Activated CD8-positive, alpha-beta memory T cell treated with anti-CD3 and anti-CD28 coated beads, Interleukin-2, amount 50 U/mL, for 1 hour (primary cell): ENCODE measurements around the gene MYH13.

Source experiments
- DNase-seq: peaks from one replicate; pipeline ENCODE4 v3.0.0-alpha.2; 2020; ENCODE audit errors: extremely low read depth

Gene MYH13

DNA sequence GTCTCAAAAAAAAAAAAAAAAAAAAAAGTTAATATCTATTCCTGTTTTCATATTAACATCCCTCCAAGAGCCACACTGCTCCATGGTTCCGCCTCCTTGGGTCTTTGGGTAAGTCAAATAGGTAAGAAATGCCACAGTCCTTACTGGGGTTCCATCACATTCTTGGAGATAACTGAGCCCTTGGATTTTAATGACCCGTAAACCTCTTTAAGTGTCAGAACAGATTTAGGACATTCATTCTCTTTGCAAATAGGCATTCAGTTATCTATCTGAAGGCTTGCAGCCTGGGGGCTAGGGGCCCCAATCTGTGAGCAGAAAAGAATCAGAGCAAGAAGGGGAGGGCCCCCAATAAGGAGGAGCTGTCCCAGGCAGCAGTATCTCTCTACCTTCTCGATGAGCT is 28.0 kb downstream of the MYH13 start:
- no peak for DNase-seq

DNA sequence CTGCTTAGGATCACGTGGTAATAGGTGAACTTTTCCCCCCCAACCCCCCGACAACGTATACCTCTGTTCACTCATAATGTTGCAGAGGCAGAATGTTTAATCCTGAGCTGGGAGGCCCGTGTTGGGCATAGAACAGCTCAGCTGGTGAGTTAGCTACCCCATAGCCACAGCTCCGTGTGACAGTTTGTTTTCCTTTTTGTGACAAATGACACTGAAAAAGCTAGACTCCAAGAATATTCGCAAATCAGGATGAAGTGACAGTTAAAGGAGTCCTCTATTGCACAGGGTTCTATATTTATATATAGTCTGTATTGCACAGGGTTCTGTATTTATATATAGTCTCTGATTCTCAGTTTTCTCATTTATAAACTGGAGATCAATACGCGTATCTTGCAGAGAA is 33.8 kb downstream of the MYH13 start:
- DNase-seq = no peak

DNA sequence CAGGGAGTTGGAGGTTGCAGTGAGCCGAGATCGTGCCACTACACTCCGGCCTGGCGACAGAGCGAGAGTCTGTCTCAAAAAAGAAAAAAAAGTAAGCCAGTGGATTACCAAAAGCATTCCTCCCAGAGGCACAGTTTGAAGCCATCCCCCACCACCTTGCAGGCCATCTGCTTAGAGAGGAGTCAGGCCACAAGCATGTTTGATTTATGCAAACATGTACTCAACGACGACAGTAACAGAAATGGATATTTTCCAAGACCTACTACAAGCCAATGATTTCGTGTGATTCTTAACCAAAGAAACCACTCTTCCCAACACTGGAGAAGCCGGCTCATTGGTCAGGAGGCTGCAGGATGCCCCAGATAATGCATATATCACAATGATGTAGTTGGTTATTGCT is 34.8 kb downstream of the MYH13 start:
- no peak for DNase-seq

DNA sequence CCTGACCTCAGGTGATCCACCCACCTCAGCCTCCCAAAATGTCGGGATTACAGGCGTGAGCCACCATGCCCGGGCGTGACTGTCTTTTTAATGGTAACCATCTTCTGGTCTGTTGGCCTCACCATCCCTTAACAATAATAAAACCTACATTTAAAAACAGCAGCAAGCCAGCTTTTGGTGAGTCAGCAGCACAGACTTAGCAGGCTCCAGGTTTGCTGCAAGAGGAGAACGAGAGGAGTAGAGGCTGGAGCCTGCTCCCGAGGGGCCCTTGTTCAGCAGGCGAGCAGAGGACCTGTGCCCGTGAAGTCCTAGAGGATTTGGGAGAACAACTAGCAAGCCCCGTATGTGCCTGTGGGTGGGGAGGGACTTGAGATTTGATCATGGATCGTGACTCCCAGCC is 35.7 kb downstream of the MYH13 start:
- DNase-seq = no peak

DNA sequence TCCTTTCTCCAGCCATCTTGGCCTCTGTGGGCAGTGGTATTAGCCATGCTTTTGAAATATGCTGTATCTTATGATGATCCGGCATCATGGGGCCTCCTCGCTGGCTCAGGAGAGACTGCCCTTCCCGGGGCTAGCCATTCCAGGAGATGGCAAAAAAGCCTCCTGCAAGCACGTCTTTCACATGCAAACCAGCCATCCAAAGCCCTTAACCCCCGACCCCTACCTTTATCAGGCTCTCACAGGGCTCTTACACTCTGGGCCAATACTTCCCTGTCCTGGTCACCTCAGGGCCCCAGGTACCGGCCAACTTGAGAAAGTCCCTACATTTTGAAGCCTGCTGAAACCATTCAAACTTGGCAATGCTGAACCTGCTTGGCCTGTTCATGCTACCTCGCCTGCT is 36.4 kb downstream of the MYH13 start:
- no peak for DNase-seq

DNA sequence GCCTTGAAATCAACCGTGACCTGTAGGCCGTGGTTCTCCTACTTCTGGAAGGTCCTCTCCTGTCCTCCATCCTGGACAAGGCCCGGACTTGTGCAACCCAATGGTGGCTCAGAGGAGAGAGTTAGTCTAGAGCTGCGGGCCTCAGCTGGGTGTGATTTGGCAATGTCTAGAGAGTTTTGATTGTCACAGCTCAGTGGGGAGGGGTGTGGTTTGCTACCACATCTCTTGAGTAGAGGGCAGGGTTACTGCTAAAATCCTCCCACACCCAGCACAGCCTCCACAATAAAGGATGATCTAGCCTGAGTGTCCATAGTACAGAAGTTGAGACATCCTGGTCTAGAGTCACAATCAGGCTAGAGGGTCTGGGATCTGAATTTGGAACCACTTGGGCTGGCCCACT is 40.3 kb downstream of the MYH13 start:
- no peak for DNase-seq

DNA sequence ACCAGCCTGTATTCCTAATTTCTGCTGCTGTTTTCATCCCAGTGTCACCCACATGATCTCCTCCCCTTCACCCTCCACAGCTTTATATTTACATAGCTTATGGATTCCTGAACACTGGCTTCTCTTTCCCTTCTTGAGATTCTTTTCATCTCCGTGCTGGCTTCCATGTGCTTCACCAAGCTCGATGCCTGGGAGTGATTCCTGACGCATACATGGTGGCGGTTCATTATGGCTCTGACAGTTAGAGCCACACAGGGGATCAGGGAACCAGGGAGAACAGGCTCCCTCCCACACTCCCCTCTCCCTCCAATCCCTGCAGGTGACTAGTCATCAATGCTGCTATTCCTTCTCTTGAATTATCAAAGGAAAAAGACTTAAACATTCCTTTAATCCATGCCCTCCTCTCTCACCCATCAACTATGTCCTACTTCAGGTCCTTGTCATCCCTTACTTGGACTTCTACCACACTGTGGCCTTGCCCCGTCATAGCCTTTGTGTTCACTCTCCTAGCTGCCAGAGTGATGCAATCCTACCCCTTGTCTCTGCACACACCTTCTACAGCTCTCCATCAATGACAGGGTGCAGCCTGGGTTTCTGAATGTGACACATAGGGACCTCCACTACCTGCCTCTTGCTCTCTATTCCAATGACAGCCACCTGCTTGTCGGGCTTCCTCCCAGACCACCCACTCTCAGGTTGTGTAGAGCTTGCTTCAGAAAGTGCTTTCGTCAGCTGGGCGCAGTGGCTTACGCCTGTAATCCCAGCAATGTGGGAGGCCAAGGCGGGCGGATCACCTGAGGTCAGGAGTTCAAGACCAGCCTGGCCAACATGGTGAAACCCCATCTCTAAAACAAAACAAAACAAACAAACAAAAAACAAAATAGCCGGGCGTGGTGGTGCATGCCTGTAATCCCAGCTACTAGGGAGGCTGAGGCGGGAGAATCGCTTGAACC is 43.6 kb downstream of the MYH13 start:
- no peak for DNase-seq

DNA sequence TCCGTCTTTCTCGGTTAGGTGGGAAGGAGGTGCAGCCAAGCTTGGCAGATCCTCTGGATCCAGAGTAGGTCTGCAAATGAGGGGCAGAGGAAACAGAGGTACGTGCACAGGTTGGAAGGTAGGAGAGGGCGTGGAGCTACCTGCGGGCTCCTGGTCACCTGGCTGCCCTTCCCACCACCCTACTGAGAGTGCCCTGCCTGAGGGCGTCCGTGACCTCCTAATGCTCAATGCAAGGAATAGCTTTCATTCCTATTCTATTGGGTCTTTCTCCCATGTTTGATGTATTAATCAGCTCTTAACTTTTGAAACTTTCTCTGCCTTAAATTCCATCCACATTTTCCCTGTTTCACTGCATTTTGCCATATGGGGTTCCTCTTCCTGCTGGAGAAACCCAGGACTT is 44.6 kb downstream of the MYH13 start:
- no peak for DNase-seq

DNA sequence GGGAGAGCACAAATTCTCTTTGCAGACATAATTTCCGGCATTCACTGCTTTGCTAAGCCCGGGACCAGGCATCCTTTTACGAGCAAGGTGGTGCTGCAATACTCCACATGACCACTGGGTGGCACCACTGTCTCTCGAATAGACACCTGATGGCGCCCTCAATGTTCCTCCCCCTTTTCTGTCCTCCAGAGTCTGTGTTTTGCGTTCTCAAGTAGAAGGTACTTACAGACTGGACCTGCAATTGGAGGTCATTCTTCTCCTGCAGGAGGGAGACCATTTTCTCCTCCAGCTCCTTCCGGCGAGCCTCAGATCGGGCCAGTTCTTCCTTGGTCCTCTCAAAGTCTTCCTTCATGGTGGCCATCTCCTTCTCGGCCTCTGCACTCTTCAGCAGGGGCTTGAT is 45.2 kb downstream of the MYH13 start:
- peak; percentile 5 for DNase-seq

DNA sequence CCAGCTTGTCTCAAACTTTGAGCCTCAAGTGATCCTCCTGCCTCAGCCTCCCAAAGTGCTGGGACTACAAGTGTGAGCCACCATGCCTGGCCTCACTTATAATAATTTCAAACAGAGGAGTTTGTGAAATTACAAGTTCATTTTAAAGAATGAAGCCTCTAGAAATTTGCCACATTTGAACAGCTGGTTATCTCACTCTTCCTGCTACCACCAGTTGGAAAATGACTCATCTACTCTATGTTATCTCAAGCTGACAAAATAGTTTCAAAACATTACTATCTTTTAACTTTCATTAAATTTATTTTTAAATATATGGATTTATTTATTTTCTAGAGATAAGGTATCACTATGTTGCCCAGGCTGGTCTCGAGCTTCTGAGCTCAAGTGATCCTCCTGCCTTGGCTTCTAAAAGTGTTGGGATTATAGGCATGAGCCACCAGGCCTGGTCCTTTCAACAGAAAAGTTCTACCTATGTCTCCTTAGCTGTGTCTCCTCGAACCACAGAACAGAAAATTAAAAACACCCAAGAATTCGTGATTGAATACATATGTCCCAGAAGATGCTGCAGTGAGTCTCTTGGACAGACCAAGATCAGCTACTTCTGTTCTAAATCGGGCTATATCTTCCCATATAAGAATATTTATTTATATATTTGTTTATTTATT is 47.6 kb downstream of the MYH13 start:
- DNase-seq = no peak

DNA sequence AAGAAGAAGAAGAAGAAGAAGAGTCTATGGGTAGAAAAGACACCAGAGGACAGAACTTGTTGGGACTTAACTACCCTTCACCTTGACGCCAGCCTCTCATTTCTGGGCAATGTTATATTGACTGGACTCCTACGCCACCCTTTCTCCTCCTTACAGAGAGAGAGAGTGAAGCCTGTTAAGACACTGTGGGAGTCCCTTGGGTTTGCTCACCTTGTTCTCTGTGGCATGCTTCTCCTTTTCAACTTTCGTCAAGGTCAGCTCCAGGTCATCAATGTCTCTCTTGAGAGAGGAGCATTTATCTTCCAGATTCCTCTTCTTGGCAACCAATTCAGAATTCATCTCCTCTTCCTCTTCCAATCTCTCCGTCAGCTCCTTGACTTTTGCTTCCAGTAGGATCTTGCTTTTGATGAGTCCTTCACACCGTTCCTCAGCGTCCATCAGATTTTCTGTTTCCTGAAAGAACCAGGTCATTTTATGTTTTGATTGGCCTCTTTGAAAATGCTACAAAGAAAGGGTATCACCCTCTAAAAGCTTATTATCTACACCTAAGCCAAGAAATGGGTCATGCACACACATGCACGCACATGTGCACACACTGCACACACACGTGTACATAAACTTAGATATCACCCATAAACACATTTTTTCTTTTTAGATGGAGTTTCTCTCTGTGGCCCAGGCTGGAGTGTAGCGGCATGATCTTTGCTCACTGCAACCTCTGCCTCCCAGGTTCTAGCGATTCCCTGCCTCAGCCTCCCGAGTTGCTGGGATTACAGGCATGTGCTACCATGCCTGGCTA is 48.8 kb downstream of the MYH13 start:
- no peak for DNase-seq

DNA sequence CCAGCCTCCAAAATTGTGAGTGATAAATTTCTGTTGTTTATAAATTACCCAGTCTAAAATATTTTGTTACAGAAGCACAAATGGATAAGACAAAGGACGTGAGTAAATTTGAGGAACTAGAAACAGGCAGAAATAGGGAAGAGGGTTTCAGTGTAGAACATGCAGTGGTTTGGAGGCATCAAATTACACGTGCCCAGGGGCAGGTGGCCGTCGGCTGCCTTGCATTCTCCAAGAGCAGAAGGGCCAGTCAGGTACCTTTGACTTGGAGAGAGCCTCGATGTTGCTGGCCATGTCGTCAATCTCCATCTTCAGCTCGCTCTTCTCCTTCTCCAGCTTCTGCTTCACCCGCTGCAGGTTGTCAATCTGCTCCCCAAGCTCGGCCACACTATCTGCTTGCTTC is 54.3 kb downstream of the MYH13 start:
- no peak for DNase-seq

DNA sequence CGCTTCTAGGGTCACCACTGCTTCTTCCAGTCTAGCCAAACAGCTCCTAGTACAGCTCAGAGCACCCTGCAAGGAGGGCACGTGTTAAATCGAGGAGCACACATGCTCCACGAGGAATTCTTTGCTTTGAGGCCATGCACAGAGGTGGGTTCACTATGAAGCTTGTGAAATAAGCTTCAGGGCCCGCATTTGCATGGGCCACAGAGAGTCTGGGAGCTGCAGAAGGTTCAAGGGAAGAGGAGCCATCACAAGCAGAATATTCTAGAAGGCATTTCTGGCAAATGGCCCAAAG is 55.3 kb downstream of the MYH13 start:
- no peak for DNase-seq

DNA sequence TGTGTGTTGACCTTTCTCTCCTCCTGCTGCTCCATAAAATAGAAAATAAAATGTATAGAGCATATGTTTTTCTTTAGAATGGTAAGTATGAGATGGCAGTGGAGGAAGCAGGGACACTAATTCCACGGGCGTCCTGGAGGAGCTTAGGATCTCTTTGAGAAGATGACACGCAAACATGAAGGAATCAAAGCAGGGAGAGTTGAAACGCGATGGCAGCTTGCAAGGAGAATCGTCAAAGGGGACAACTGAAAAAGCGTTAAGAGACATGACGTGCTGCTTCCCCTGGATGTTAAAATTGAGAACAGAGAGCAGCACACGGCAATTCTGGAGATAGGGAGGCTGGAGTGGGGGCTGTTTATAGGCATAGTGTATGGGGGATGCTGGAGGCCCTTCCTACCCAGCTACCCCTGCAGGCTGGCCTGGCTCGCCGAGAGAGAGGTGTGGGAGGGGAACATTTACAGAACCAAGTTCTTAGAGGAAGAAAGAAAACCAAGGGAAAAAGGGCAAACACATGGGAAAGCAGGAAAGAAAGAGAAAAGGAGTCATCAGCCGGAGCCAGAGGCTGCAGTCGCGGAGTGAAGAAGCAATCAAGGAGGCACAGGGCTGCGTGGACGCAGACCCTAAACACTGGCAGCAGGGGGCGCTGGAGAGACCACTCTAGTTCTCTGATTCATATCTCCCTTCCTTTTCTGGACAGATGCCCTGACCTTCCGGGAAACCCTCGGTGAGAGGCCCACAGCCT is 55.8 kb downstream of the MYH13 start:
- DNase-seq = no peak

DNA sequence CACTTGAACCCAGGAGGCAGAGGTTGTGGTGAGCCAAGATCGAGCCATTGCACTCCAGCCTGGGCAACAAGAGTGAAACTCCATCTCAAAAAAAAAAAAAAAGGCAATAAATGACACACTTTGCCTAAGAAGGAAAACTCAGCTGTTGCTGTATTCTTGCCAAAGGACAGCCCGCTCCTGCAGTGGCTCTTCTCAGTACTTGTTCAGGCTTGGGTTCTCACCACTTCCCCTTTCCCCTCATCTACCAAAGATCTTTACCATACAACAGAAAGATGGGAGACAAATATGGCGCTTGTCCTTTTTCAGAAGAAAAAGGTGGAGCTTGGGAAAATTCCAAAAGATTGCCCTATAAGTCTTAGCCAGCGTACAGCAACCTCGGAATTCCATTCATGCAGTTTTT is 58.5 kb downstream of the MYH13 start:
- no peak for DNase-seq

DNA sequence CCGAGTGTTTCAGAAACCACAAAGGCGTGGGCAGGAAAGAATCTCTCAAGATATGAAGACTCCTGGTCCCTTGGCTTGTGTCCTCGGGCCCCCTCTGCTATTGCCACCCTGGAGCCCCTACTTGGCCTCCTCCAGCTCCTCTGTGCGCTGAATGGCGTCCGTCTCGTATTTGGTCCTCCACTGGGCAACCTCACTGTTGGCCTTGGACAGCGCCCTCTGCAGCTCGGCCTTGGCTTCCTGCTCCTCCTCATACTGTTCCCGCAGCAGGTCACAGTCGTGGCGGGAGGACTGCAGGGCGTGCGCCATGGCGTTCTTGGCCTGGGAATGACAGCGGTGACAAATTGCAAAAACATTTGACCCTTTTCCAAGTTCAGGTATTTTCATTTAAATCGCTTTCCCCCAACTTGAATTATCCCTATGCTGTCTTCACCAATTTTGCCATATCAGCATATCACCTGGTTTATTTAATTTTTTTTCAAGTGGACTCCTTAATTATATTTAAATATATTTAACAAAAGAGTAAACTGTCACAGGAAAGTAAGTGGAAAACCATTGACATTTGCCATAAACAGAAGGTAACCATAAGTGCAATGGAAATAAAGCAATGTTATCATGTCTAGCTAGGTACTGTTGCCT is 59.7 kb downstream of the MYH13 start:
- DNase-seq = no peak

DNA sequence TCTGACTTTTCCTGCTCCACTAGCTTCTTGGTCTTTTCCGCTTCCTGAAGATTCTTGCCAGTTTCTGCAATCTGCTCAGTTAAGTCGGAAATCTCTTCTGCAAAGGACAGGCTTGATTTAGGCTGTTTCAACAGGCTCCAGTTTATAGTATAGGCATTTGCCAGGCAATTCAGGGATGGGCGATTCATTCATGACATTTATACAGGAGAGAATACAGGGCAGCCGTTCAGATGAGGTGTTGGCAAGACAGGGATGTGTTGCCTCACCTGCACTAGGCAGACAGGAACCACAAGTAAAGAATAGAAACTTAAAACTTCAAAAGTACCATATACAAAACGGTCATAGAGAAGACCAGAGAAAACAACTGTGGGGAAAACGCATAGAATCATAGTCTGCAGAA is 61.7 kb downstream of the MYH13 start:
- DNase-seq = no peak

DNA sequence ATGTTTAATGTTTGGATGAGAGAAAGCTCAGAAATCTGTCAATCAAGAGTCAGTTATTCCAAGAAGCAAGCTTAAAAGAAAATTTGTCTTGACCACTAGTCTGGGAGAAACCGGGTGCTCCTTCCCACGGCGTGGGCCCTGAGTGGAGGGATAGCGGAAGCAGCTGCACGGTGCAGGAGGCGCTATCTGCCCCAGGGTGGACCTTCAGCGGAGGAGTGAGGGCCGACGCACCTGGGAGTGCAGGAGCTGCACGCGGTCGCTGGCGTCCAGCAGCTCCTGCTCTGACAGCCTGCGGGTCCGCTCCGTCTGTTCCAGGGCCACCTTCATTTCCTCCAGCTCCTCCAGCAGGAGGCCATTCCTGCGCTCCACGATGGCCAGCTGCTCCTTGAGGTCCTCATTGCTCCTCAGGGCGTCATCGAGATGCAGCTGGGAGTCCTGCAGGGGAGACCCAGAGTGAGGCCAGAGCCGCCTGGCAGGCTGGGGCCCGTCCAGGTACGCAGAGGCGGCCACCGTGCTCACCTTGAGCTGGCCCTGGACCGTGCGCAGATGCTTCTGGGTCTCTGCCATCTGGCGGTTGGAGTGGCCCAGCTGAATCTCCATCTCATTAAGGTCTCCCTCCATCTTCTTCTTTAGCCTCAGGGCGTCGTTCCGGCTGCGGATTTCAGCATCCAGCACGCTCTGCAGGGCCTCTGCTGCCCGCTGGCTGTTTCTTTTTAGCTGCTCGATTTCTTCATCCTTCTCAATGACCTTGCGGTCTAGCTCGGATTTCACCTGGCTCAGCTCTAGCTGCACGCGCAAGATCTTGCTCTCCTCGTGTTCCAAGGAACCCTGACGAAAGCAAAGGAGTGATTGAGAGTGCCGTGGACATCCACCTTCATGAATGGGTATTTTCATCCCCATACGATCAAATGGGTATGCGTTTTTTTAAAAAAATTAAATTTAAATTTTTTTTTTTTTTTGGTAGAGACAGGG is 63.5 kb downstream of the MYH13 start:
- no peak for DNase-seq

DNA sequence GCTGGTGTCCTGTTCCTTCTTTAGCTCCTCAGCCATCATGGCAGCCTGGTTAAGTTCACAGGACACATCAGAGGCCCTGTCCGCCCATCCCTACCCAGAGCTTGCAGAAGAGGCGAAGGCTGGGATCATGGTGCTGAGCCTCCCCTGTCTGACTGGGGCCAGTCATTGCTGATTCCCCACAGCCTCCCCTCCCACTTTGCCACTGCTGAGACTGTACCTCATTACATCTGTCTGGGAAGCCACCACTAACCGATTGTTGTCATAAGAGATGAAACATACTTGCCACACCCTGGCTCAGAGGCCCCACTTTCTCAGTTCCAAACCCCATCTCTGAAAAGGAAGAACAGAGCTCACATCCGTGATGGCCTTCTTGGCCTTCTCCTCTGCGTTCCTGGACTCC is 66.2 kb downstream of the MYH13 start:
- DNase-seq = no peak

DNA sequence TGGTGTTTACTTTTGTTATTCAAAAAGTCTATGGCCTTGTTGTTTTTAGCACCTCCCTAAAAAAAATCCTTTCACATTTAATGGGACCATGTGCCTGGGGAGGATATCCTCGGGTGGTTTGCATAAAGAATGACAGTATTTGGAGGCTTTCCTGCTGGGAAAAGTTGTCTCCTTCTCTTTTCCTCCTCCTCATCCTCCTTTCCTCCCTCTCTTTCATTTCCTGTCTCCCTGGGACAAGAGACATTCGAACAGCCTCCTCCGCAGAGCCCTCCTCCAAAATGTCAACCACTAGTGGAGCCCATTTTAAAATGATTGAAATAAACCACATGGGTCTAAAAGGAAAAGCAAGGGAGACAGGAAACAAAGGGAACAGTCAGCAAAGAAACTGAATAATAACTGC is 67.4 kb downstream of the MYH13 start:
- DNase-seq = no peak
